SK-N-SH (cell line): ENCODE data around the gene EME2.

ENCODE experiments used
- CTCF ChIP-seq: fragments of 200-600 bp; sonication (generic); IDR thresholded peaks from 2 replicates; pipeline ENCODE4 v1.6.1; 2017; ENCODE audit warnings: antibody characterized with exemption, mild to moderate bottlenecking, moderate library complexity
- FOXM1 ChIP-seq: IDR thresholded peaks from 2 replicates; pipeline ENCODE4 v1.4.0; 2012; ENCODE audit warnings: low read depth, mild to moderate bottlenecking
- JUND ChIP-seq: IDR thresholded peaks from 2 replicates; pipeline ENCODE4 v1.4.0; 2012
- MAX ChIP-seq: IDR thresholded peaks from 2 replicates; pipeline ENCODE4 v1.4.0; 2012; ENCODE audit warnings: low read depth
- MEF2A ChIP-seq: IDR thresholded peaks from 2 replicates; pipeline ENCODE4 v1.4.0; 2012; ENCODE audit warnings: low read depth, borderline replicate concordance
- NFIC ChIP-seq: IDR thresholded peaks from 2 replicates; pipeline ENCODE4 v1.4.0; 2012; ENCODE audit warnings: borderline replicate concordance
- POLR2AphosphoS5 ChIP-seq: IDR thresholded peaks from 2 replicates; pipeline ENCODE4 v1.6.1; 2012; ENCODE audit warnings: low read depth, low read length
- REST ChIP-seq: IDR thresholded peaks from 2 replicates; pipeline ENCODE4 v1.6.1; 2012; ENCODE audit warnings: mild to moderate bottlenecking, low read depth, low read length, moderate library complexity
- TAF1 ChIP-seq: IDR thresholded peaks from 2 replicates; pipeline ENCODE4 v1.6.1; 2012; ENCODE audit warnings: low read depth, mild to moderate bottlenecking, low read length, moderate library complexity, borderline replicate concordance
- TEAD4 ChIP-seq: IDR thresholded peaks from 2 replicates; pipeline ENCODE4 v1.4.0; 2012; ENCODE audit warnings: mild to moderate bottlenecking, borderline replicate concordance; ENCODE audit not compliant: insufficient read depth

GRCh38 chr16:1727651-1728624 lies 44.7 kb upstream of the EME2 start:
- TF ChIP-seq NFIC = no peak
- TF ChIP-seq REST = no peak
- TF ChIP-seq CTCF = no peak
- TF ChIP-seq TAF1 = no peak
- no peak for TF ChIP-seq MEF2A
- no peak for TF ChIP-seq FOXM1
- no peak for TF ChIP-seq TEAD4
- TF ChIP-seq POLR2AphosphoS5 = no peak
- no peak for TF ChIP-seq MAX
- TF ChIP-seq JUND = no peak
